HG03442 (cell line): ENCODE measurements around the gene ZNRF1.
"Not testable (repeated sequence)": the region's sequence is repeated elsewhere in the genome, so short reads cannot be mapped to it uniquely, and the experiment has no call there.

ENCODE experiments used
- ATAC-seq: cut with Tn5 transposase; IDR thresholded peaks from one replicate; pipeline ENCODE4 v1.9.1; 2021; ENCODE audit warnings: mild to moderate bottlenecking, moderate library complexity; ENCODE audit not compliant: unreplicated experiment

ZNRF1 gene

DNA sequence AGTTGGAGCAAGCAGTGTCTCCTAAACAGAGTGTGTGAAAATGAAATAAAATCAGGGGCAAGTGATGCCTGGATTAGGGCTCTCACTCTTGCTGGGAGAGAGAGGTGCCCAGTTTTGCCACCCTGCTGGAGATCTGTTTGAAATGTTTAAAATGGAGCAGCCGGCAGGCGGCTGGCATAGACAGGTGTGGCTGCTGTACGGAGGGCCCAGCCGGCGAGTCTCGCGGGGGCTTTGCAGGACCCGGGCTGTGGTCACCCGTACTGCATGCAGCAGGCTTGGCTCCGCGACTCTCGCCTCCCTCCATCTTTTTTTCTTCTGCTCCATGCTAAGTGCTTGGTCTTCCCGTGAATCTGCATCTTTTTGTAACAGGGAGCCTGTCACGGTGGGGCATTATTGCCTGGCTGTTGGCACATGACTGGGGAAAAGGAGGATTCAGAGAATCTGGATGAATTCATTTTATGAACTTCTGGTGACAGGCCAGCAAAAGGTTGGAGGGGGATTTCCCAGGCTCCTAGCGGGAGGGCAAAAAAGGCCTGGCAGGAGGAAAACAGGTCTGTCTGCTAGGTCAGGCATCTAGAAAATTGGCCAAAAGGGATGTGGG is 1.8 kb downstream of the ZNRF1 start:
- no peak for ATAC-seq

- no peak for ATAC-seq
These were observed 3.6 kb downstream of the ZNRF1 start for GRCh38 chr16:75002474-75002873.

- no peak for ATAC-seq
These were observed 5.1 kb downstream of the ZNRF1 start for GRCh38 chr16:75003931-75004330.

- no peak for ATAC-seq
These were observed 5.6 kb downstream of the ZNRF1 start for GRCh38 chr16:75004460-75004859.

- no peak for ATAC-seq
These were observed 6.9 kb downstream of the ZNRF1 start for GRCh38 chr16:75005697-75006096.

- no peak for ATAC-seq
These were observed 8.6 kb downstream of the ZNRF1 start for GRCh38 chr16:75007443-75007842.

DNA sequence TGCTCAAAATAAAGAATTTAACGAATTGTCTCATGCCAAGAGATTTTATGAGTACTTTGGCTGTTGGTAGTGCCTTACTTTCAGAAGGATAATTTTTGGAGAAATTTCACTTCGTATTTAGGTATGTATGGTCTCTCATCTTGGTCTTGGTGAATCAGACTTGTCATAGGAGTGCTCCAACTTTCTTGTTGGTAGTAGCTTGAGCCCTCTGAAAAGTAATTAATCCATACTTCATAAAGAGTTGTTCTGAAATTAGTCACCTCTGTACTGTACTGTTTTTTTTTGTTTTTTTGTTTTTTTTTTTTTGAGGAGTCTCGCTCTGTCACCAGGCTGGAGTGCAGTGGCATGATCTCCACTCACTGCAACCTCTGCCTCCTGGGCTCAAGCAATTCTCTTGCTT is 11.6 kb downstream of the ZNRF1 start:
- no peak for ATAC-seq

DNA sequence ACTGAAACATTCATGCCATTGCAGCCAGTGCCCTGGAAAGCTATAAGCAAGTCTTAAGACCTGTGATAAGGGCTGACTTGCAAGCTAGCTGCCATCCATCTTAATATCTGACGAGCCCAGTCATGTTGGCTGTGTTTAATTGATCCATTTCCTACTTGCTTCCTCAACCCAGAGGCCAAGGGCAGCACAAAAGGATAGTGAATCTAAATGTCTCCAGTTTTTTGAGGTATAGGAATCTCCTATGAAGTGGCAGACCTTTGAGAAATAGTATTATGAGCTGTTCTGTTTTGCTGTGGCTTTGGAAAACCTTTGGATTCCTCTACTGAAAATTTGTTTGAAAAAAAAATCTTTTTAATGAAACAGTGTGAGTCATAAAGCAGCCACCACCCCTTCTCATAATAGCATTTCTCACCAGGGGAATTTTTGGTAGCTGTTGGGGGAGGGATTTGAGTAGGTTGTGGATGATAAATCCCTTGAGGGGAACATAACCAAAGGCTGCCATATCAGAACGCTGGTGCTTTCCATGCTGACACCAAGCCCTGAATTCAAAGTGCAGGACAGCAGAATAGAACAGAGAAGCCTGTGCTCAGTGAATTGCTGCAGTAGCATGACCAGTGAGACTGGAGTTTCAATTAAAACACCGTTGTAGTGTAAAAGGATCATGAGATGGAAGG is 12.9 kb downstream of the ZNRF1 start:
- ATAC-seq = peak; percentile 73

DNA sequence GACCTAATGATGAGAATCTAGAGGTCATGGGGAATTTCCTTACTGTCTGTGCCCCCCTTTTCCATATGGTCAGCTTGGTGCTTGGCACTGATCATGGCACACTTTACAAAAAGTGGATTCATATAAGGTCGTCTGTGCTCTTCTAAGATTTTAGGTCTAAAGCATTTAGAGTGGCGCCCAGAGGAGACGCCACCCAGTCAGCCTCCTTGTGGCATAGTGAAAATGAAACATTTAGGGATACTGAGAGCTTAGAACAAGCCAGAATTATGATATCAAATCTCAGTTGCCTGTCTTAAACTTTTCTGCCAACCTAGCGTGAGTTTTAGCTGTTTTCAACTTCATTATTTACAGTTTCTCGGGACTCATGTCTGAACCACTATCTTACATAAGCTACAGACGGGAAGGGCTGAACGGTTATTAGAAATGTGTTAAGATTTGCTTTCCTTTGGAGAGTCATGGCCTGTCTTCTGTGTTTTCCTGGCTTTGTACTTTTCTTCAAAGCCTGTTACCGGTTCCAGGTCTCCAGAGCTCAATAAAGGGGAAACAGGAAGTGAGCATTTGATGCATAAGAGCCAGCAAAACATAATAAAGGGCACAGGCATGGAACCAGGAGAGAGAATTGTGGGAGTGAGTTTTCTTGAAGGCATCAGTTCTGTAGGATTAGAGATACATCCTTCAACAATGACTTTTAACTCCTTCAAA is 13.7 kb downstream of the ZNRF1 start:
- no peak for ATAC-seq

GRCh38 chr16:75013123-75013522 is 14.3 kb downstream of the ZNRF1 start:
- ATAC-seq = not testable (repeated sequence)

GRCh38 chr16:75014318-75014717 is 15.5 kb downstream of the ZNRF1 start:
- ATAC-seq = no peak

DNA sequence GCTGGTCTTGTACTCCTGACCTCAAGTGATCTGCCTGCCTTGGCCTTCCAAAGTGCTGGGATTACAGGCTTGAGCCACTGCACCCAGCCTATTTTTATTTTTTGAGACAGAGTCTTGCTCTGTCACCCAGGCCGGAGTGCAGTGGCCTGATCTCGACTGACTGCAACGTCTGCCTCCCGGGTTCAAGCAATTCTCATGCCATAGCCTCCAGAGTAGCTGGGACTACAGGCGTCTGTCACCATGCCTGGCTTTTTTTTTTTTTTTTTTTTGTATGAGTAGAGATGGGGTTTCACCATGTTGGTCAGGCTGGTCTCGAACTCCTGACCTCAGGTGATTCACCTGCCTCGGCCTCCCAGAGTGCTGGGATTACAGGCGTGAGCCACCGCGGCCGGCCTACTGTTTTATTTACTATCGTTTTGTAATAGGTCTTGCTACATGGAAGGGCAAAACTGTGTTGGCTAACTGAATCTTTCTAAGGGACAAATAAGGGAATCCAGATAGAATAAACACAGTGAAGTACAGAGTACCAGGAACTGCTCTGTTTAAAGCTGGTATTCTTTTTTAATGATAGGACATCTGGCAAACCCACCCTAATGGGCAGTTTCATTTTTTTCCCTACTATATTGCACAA is 17.7 kb downstream of the ZNRF1 start:
- not testable (repeated sequence) for ATAC-seq

DNA sequence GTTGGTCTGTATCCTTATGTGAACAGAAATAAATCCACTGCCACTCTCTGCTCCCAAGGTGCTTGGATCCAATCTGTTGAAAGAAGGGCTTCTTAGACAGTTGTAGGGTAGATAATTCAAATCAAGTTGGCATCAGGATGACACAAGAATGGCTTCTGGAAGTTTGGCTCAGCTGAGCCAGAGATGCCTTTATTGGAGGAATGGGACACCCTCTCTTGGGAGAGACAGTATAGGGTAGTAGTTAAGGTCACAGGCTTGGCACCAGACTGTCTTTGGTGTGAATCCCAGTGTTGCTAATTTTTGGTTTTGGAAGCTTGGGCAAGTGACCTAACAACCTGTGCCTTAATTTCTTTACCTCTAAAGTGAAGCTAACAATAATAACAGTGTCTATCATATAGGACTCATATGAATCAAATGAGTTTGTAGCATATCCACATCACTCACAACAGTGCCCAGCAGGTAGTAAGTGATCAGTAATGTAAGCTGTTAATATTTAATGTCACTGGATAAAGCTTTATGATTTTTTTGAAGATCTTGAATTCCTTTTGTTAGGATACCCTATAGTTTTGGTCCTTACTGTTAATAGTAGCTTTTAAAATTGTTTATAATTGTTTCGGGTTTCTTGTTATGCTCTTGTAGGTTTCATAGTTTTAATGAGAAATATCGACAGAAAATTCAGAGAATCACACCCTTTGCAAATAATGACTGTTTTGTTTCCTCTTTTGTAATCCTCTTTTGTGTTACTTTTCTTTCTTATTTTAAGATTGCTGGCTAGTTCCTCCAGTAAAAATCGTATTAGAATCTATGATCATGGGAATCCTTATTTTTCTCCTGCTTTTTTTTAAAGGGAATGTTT is 19.1 kb downstream of the ZNRF1 start:
- no peak for ATAC-seq

DNA sequence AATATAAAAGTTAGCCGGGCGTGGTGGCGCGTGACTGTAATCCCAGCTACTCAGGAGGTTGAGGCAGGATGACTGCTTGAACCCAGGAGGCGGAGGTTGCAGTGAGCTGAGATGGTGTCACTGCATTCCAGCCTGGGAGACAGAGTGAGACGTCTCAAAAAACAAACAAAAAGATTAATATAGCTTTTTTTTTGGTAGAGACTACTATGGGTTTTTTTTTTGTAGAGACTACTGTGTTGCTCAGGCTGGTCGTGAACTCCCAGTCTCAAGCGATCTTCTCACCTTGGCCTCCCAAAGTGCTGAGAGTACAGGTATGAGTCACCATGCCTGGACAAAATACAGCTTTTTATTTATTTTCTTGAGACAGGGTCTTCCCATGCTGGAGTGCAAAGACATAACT is 20.2 kb downstream of the ZNRF1 start:
- ATAC-seq = peak; percentile 43

- no peak for ATAC-seq
These were observed 20.8 kb downstream of the ZNRF1 start for GRCh38 chr16:75019586-75019985.

DNA sequence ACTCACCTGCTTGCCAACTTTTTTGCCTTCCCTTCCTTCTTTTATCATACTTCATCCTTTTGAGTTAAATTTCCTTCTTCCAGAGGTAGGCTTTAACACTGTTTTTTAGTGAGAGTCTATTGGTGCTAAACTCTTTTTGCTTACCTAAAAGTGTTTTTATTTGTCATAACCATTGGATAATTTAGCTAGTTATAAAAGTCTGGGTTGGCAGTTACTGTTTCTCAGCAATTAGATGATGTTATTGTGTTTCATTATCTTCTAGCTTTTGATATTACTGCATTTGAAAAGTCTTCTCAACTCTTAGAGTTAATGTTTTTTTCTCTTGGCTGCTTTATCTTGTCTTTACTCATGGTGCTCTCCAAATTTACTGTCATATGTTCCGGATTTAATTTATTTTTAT is 22.6 kb downstream of the ZNRF1 start:
- ATAC-seq = no peak

- ATAC-seq = no peak
These were observed 23.7 kb downstream of the ZNRF1 start for GRCh38 chr16:75022567-75022966.

DNA sequence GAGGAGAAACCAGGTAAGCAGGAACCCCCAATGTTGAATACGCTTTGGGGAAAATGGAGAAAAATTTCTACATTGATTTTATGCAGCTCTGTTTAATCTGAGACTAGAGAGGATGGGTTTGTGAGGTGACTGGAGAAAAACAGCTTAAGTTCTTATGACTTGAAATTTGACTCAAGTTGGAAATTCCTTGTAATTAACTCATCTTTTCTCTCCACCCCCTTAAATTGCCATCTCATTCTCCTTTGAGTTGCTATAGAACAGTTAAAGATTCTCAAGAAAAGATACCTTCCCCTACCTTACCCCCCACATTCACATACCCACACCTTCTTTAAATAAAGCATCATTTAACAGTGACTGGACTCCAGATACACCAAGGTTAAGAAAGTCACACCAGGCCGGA is 24.2 kb downstream of the ZNRF1 start:
- no peak for ATAC-seq

- ATAC-seq = no peak
These were observed 25.4 kb downstream of the ZNRF1 start for GRCh38 chr16:75024182-75024581.

- ATAC-seq = no peak
These were observed 25.8 kb downstream of the ZNRF1 start for GRCh38 chr16:75024594-75024993.

- no peak for ATAC-seq
These were observed 26.9 kb downstream of the ZNRF1 start for GRCh38 chr16:75025761-75026160.
